HG03135 (cell line): ENCODE measurements around the gene UROS.

Experiments
- ATAC-seq: cut with Tn5 transposase; IDR thresholded peaks from one replicate; pipeline ENCODE4 v1.9.1; 2021; ENCODE audit warnings: mild to moderate bottlenecking, moderate library complexity; ENCODE audit not compliant: unreplicated experiment

UROS gene

GRCh38 chr10:125795128-125795527 is 27.9 kb downstream of the UROS start:
- ATAC-seq = no peak

GRCh38 chr10:125792342-125793300 is 30.4 kb downstream of the UROS start:
- ATAC-seq = no peak

DNA sequence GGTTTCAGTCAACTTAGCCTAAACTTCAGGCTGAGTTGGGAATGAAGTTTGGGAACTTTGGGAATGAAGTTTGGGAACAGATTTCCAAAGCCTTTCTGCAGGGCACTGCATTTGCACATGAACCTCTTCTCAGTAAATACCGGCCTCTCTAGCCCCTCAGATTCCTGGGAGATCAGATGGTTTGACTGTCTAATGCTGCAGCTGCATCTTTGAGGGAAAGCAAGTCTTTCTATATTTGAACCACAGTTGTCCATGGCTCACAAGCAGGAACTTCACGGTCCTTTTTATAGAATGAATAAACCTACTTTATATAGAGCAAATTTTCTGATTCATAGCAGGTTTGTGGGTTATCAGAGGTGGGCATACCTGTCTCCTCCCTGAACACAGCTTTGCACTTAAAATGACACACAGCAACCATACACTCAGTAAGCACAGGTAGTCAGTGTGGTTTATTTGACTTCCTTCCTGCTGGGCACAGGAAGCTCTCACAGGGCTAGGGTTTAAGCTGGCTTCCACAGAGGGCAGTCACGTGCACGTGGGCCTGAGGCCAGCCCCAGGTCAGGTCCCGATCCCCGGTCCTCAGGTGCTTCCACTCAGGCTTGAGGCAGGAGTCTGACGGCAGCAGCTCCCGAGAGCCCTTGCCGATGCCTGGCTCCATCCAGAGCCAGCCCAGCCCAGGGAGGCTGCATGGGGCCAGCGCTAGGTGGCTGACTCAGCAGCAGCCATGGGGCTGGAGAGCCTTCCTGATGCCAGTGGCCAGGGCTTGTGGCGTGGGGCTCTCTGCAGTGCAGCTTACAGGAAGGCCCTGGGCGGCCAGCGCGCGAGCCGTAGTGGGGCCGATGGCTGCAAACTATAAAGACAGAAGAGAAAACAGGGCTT is 34.7 kb downstream of the UROS start:
- no peak for ATAC-seq

DNA sequence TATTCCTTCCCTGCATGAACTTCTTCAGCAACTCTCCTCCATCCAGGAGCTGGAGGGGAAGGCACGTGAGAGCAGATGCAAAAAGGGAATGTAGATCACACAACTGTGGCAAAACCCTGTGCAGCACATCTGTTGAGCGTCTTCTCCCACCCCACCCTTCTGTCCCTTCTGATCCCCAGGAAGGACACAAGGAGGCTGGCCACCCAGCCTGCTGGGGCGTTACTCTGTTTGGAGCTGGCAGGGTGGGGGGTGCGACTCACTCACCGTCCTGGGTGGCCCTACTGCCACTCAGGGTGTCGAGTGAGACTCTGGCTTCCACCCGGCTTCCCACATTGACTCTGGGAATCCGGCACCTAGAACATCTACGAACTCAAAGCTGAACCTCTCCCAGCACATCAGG is 37.3 kb downstream of the UROS start:
- ATAC-seq = no peak

GRCh38 chr10:125783957-125784356 is 39.1 kb downstream of the UROS start:
- ATAC-seq = peak; percentile 75

DNA sequence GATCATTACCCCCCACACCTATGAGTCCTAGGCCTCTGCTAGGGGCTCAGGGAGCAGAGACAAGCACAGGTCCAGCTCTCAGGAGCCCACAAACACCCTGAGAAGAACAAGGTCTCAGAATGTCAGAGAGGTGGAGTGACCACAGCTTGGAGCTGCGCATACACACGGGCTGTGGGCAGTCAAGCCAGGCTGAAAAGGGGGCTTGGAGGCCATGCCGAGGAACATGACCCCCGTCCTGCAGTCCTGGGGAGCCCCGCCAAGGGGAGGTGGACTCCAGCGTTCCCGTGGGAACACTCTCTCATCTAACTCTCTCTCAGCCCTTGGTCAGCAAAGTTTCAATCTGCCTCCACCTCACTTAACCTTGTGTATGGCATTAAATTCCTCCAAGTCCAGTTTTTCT is 39.6 kb downstream of the UROS start:
- no peak for ATAC-seq

GRCh38 chr10:125782616-125783015 is 40.4 kb downstream of the UROS start:
- no peak for ATAC-seq

- no peak for ATAC-seq
These were observed 41.0 kb downstream of the UROS start for GRCh38 chr10:125782054-125782453.

DNA sequence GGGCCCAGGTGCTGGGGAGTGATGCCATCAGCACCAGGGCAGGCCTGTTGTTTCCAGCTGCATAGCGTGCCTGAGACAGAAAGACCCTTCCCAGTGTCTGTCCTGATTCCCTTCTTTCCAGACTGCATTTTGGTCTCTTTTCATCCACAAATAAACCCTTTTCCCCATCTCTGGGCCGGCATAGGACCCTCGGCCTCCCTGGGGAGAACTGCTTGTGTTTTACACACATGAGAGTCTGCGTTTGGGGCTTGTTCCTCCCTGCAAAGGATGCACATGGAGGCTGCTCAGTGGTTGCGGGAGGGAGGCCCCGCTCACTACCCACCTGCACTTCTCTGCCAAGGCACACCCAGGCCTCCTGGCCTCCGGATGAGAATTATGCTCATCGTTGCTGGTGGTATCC is 41.7 kb downstream of the UROS start:
- ATAC-seq = no peak

DNA sequence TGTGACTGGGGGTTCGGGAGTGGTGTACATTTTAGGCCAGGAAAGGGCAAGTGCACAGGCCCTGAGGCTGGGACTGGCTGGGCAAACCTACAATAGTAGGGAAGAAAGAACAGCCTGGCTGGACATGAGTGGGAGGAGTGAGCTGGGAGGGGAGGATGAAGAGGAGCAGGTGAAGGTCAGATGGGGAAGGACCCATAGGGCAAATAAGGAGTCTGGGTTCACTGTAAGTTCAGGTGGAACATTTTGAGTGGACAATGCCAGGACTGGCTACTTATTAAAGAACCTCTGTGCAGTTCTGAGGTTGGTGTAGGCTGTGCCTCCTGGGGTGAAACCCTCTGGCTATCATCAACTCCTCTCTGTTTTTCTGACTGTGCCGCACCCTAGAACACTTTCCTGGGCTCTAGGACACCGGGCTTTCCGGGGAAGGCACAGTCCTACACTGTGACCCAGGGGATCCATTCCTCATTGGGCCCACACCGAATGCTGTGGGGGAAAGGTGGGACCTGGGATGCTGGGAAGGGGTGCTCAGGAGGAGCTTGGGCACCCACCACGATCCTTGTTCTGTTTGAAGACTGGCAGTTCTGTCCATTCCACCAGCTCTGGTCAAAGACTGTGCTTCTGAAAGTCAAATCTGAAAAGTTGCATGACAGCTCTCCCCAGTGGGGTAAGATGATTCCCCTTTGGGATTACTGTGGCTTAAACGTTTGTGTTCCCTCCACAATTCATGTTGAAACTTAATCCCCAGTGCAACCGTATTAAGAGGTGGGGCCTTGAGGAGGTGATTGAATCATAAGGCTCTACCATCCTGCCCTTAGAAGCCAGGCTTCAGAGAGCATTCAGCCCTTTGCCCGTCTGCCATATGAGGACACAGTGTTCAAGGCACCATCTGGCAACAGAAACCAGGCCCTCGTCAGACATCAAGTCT is 43.4 kb downstream of the UROS start:
- ATAC-seq = no peak

DNA sequence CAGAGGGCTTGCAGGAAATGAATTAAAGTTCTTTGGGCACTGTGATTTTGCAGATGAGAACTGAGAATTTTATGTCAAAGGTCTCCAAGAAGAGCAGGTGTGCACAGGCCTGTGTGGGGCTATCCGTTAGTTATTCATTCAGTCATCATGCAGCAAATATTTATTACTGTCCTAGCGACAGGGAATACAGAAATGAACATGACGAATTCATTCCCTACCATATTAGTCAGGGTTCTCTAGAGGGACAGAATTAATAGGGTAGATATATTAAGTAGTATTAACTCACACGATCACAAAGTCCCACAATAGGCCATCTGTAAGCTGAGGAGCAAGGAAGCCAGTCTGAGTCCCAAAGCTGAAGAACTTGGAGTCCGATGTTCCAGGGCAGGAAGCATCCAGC is 44.5 kb downstream of the UROS start:
- ATAC-seq = no peak

- ATAC-seq = no peak
These were observed 45.3 kb downstream of the UROS start for GRCh38 chr10:125777806-125778205.

DNA sequence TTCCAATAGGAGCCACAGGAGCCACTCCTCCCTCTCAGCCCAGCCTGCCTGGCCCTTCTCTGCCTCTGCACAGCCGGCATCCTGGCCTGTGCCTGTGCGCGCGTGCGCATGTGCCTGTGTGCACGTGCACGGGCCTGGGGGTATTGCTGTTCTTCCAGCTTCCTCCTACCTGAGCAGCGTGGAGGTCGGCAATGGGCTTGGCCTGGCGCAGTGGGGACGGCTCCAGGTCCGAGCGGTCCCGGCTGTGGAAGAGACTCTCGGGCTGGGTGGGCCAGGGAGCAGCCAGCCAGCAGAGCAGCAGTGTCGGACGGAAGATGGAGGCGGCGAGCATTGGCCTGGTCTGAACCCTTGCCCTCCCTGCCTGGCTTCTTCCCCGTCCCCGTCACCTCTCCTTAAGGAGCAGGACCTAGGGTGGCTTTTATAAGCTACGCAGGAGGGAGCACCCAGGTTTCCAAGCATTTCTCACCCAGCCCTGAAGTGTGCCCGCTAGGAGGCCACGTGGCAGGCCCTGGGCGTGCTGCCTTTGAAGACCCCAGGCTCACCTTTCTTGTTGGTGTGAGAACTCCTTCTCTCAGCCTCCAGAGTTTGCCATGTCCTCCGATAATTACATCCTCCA is 47.5 kb downstream of the UROS start, which contains the start of gene MMP21:
Gene MMP21, minus strand, starts transcription at position 331 of the 616 bp plus-strand sequence. Its CDS starts 0 bp downstream, at position 331.
- ATAC-seq = no peak

GRCh38 chr10:125774581-125775191 is 48.4 kb downstream of the UROS start:
- no peak for ATAC-seq

DNA sequence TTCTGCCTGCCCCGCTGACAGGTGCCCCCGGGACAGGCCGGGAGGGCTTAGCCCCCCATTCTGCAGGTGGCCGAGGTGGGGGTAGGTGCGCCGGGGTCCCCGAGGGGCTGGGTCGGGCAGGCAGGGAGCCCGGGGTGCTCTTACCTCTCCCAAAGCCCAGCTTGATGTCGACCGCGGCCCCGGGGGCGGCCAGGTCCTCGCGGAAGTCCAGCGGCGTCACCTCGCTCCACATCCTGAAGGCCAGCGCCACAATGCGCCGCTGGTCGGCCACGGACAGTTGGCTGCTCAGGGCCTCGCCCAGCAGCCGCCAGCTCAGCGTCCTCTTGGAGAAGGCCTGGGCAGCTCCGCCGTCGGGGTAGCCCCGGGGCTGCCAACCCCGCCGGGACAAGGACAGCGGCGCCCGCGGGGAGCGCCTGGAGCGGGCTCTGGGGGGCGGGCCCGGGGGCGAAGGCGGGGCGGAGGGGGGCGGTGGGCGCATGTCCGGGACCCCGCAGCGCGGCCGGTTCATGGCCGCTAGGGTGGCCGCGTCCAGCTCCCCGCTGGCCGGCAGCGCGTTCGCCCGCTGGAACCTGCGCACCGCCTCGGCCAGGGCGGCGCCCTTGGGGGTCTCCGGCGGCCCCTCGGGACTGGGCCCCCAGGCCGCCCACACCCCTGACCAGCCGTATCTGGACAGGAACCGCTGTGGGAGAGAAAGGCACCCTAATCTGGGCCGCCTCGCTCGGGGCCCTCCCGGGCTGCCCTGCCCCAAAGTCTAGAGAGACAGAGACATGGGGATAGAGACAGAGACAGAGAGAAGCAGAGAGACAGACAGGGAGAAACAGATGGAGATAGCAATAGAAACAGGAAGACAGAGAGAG is 49.1 kb downstream of the UROS start:
- no peak for ATAC-seq

- no peak for ATAC-seq
These were observed 50.2 kb downstream of the UROS start for GRCh38 chr10:125772864-125773180.

GRCh38 chr10:125772112-125772863 is 50.8 kb downstream of the UROS start:
- no peak for ATAC-seq

DNA sequence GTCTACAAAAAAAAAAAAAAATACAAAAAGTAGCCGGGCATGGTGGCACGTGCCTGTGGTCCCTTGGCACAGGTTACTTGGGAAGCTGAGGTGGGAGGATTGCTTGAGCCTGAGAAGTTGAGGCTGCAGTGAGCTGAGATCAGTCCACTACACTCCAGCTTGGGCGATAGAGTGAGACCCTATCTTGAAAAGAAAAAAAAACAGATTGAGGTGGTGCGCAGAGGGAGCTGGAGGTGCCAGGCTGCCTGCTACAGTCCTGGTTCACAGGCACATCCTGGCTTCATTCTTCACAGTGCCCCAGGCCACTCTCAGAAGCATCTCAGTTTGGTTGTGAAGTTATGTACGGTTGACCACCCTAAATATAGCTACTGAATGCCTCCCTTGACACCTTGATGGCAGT is 52.2 kb downstream of the UROS start:
- ATAC-seq = no peak
